Myocyte (in vitro differentiated cells): ENCODE results near the gene B9D1. TPM values are rescaled to one million over a fixed set of nuclear protein-coding genes. Genes with fewer than 3 reads are reported as not detected.
"Not testable (repeated sequence)": the region's sequence is repeated elsewhere in the genome, so short reads cannot be mapped to it uniquely, and the experiment has no call there.

Experiments used
- DNase-seq: peaks from one replicate; pipeline ENCODE4 v3.0.0-alpha.2; 2012; ENCODE audit warnings: low read depth
- total RNA-seq: library from RNA; depleted of rRNA; stranded (reverse); fragments of >200 nt; gene quantifications from 2 replicates; pipeline ENCODE4 v1.2.3, GENCODE V29; 2014

B9D1 gene
- total RNA-seq, 1 donor from 2014 or later: 13.9 TPM

- DNase-seq: no peak
Observed at GRCh38 chr17:19360772-19361171, 1.8 kb downstream of the B9D1 start.

GRCh38 chr17:19359856-19360255 is 2.7 kb downstream of the B9D1 start:
- DNase-seq: no peak

DNA sequence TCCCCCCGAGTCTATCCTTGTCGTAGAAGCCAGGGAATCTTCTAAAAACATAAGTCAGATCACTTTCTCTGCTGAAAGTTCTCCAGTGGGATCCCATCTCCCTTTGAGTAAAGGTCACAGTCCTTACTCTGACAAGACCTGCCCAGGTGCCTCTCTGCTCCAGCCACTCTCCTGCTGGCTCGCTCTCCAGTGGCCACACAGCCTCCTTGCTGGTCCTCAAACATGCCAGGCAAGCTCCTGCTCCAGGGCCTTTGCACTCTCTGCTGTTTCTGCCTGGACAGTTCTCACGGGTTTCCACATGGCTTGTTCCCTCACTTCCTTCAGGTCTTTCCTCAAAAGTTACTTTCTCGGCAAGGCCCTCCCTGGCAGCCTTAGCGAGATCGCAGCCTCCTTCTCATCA is 3.4 kb downstream of the B9D1 start:
- DNase-seq: no peak

GRCh38 chr17:19357761-19358160 is 4.8 kb downstream of the B9D1 start:
- no peak for DNase-seq

DNA sequence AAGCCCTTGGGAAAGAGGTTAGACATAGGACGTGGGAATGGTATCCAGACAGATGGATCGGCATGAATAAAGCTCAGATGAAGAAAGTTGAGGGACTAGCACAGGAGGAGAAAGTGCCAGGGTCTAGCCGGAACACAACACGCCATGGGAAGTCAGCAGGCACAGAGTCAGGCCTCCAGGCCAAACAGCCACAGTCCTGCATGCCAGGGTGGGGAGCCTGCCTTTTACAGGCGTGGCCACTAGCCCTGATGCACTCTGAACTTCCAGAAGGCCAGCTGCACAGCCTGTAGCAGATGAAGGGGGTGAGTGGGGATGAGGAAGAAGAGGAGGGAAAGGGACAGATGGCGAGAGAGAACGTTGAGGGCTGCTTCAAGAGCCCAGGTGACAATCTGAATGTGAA is 5.2 kb downstream of the B9D1 start:
- DNase-seq: peak; percentile 41

DNA sequence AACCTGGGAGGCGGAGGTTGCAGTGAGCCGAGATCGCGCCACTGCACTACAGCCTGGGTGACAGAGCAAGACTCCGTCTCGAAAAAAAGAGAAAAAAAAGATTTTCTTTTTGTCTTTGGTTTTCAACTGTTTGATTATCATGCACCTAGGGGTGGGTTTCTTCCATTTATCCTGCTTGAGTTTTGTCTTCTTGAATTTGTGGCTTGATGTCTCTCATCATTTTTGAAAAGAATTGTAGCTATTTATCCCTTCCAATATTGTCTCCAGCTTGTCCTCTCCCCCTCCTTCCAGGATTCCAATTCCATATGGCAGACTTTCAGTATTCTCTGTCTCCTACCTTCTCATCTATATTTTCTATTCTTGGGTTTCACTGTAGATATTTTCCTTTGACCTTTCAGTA is 7.8 kb downstream of the B9D1 start:
- DNase-seq: no peak

DNA sequence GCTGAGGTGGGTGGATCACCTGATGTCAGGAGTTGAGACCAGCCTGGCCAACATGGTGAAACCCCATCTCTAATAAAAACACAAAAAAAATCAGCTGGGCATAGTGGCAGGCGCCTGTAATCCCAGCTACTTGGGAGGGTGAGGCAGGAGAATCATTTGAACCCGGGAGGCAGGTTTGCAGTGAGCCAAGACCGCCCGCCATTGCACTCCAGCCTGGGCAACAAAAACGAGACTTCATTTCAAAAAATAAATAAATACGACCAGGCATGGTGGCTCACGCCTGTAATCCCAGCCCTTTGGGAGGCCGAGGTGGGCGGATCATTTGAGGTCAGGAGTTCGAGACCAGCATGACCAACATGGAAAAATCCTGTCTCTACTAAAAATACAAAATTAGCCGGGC is 9.1 kb downstream of the B9D1 start:
- DNase-seq: not testable (repeated sequence)

DNA sequence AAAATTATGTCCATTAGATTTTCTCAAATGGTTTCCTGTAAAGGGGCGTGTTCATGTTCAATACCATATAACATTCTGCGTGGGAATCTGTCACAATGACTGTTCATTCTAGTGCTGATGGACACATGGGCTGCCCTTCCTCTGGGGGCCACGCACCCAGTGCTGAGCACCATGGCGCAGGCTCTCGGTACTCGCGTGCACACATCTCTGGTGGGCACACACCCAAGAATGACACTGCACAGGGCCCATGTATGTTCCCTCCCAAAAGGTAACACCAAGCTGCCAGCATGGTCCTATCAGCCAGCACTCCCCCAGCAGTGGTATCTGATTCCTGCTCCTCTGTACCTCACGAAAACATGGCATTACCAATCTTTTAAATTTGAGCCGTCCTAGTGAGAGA is 13.7 kb downstream of the B9D1 start:
- no peak for DNase-seq

DNA sequence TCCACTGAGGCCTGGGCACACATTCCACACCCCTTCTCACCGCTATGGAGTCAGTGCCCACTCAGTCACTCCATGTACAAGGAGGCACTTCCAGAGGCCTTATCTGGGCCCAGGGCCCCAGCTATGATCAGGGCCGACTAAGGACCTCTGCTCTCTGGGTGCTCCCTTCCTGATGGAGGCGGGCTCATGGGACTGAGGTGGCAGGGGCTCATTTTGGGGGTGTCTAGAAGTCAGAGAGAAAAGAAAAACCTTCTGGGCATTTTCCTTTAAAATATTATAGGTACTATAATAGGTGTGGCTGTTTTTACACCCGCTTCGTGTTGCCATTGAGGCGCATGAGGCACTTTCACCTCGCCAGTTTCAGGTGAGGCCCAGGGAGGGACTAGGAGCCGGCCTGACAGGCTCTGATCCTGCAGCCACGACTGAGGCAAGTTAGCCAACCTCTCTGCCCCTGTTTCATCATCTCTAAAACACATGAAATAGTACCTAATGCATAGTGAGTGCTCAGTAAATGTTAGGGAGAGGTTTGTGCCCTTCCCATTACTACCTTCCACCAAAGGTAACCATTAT is 14.4 kb downstream of the B9D1 start:
- DNase-seq: no peak

DNA sequence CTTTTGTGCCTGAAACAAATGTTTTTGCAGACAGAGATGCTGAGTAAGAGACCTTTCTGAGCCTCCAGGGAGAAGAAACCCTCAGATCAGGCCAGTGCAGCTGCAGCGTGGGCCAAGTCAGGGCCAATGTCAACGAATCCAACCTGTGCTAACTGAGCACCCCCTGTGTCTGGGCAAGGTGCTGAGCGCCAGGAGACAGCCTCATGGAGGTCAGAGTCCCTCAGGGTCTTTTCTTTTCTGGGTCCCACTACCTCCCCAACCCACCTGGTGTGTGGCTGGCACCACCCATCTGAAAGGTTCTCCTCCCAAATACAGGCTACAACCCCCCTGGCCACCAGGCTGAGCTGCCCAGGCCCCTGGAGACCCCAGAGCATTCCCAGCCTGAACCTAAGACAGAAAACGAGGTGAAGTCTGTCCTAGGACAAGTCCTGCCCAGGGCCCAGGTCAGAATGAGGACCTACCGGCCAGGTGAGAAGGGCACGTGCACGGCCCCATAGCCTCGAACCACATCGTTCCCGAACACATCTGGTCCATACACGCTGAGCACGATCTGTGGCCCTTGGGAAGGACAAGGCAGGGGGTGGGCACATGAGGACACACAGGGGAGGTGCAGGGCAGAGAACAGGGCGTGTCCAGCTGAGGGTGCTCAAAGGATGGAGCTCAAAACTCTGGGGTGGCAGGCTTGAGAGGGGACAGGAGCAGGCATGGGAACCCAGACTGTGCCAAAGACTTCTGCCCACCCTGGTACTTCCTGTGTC is 15.0 kb downstream of the B9D1 start:
- DNase-seq: no peak

- peak; percentile 79 for DNase-seq
Observed at GRCh38 chr17:19346351-19347255, 15.9 kb downstream of the B9D1 start.

DNA sequence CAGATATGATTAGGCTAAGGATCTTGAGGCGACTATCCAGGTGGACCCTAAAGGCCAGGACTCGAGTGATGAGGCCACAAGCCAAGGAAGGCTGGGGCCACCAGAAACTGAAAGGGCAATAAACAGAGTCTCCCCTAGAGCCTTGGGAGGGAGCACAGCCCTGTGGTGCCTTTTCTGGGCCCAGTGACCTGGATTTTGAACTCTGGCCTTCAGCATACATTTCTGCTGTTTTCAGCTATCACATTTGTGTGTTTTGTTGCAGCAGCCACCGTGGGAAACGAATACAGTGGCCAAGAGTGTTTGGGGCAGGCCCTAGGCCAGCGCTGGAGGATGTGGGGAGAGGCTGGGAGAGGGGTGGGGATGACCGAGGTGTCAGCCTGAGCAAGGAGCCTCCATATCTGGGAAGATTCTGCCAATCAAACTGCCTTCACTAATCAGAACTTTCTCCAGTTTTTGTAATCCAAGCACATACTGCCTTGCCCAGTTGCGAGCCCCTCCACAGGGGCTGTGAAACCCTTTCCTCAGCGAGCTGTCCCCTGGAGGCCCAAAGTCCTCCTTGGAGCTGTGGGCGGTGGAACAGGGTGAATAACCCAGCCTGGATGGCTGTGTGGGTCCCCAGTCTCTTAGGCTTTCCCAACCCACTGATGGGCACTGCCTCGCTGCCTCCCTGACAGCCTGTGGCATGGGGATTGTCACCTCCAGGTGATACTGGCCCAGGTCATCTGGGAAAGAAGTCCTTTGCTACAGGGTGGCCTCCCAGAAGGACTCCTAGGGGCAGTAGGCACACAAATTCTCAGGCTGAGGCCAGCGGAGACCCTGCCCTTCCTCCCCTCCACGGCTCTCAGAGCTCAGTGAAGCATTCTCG is 16.8 kb downstream of the B9D1 start:
- DNase-seq: no peak

DNA sequence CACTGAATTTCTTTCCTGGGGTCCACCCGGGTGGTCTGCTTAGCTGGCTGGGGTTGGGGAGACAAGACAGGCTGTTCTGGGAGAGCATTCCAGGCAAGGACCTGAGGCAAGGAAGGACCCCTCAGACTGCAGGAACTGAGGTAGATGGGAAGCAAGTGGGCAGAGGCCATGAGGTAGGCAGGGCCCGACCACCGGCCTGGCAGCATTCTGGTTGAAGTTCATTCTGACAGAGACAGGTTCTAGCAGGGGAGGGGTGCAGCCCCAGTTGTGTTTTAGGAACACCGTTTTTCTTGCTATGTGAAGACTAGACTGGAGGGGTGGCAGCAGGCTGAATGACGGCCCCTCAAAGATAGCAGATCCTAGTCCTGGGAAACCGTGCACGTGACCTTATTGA is 17.5 kb downstream of the B9D1 start:
- DNase-seq: no peak

DNA sequence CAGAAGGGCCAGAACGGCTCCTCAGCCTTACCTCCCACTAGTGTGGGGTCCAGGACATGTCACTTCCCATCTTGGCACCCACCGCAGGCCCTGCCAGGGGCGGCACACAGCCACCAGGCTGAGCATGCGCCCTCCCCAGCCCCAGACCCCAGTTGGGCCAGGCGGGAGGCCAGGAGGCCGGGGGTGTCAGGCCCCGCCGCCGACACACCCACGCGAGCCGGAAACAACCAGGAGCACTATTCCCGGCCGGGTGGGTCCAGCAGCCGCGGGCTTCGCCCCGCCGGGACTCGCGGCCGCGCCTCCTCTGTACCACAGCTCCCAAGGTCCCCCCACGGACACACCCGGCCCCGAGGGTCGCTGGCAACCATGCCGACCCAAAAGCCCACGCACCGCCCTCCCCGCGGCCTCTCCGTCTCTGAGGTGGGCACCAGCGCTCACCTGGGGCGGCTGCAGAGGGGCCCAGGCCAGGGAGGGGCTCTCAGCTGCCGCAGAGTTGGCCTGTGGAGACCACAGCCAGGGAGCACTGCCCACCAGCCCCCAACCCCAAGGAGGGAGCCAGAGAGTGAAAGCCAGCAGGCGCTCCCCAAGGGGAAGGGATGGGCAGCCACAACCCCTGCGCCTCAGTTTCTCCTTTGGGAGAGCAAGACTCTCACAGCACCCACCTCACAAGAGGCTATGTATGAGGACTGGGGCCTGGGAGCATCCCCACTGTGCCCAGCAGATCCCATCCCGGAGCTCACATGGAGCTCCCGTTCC is 18.0 kb downstream of the B9D1 start:
- no peak for DNase-seq

DNA sequence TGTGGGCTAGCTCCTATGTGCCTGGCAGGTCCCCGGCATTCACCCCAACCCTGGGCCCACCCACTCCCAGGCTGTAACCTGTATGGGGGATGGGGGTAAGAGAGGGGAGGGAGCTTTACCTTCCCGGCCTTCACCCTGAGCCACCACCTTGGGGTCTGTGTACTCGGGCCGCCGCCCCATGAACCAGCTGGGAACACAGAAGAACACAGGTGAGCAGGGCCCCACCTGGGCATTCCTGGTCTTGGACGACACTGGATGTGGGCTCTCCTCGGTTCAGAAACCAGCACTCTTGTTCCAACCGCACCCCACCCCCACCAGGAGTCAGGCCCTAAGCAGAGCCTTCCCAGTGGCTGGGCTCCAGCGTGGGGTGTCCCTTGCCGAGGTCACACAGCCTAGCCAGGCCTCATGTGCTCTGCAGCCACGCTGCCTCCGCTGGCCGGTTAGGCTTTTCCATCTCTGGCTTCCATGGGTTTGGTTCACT is 18.8 kb downstream of the B9D1 start:
- no peak for DNase-seq

GRCh38 chr17:19343256-19343630 is 19.3 kb downstream of the B9D1 start:
- DNase-seq: no peak

- no peak for DNase-seq
Observed at GRCh38 chr17:19342611-19343255, 19.8 kb downstream of the B9D1 start.

DNA sequence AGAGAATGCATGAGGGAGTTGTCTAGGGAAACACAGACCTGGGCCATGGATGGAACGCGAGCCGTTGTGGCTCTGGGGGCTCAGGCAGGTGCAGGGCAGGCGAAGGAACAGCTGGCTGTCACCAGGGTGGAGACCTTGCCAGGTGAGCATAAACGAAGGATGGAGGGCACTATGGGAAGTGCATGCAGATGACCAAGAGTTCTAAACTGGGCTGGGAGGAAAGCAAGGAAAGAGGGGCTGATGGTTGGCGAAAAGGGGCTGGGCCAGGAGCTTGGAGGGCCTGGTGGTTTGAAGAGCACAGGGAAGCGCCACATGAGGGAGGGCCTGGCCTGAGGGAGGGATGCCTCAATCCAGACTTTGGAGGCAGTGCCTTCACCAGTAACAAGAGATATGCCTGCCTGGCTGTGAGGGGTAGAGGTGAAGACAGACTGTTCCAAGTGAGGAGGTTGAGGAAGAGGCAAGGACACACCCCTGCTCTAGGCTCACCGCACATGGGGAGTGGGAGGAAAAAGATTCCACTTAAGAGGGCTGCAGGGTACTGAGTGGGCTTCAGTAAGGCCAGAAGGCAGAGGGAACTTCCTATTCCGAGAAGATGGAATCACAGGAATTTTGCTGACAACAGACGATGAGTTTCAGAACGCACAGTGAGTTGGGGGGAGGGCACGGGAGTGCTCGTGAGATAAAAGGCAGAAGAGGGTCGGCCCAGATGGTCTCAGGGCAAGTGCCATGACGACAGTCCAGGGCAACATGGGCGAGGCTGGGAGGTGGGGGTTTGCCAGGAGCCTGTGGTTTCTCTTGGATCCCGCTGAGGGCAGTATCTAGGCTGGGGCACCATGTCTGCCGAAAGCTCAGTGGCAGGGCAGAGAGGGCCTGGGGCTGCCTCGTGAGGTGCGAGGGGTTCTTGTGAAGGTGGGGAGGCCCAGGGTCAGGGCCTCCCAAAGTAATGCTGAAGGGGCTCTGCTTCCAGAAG is 20.6 kb downstream of the B9D1 start:
- peak; percentile 40 for DNase-seq

DNA sequence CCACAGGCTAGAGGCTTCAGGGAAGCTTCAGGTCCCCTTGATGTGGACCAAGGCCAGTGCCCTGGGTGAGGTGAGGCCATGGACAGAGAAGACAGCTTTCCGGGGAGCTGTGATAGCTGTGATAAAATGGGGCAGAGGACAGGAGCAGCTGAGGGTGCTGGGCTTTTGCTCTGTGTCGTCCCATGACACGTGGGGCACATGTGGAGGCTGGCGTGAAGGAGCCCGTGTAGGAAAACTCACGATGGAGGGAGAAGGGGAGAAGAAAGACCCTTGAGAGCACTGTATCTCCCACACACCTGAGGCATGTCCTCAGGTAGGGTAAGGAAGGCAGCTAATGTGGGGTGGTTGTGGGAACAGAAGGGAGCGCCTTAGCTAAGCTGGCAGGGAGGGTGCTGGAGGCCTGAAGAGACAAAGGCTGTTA is 21.3 kb downstream of the B9D1 start:
- DNase-seq: no peak
